ENCODE data around the gene ENDOD1. TPM values are rescaled to one million over a fixed set of nuclear protein-coding genes. Genes with fewer than 3 reads are reported as not detected.

The ENDOD1 gene
- polyA plus RNA-seq, 2 of the 4 experiments (the other 2 are of a cell fraction): 8.3 to 8.8 TPM

DNA sequence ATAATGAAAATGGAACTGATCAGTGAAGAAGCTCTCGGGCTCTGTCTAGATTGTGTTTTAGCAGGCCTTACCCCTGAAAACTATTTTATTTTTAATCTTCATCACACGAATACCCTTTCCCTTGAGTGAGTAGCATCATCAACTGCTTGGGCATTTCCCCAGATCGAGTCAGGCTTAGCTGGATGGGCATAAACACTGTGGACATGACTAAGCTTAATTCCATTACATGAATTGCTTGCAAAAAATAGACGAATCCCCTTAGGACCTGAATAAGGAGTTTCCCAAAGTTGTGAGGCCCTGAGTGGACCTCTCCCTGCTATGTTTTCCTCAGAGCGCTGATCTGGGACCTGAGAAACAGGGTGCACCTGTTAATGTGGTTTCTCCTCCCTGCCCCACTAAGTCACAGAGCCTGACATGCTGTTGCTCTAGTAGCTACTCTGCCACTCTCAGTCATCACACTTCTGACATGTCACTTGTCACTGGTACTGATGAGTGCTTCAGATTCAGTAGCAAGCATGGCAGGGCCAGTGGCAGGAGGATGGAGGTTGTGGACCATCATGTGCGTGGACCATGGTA is 53.5 kb downstream of the ENDOD1 start:
- DNase-seq (ENCODE audit: low read depth in 1 of 2, low spot score in 1 of 2): no peak
- no peaks in the 10 kb centered on the region for H3K9me3 ChIP-seq
- H3K4me3 ChIP-seq: no peak overlapping the region
- no peak for TF ChIP-seq CBX2 (IDR thresholded peaks at IDR 0.05; ENCODE audit: borderline replicate concordance, low read depth)
- TF ChIP-seq, protein P1, sequence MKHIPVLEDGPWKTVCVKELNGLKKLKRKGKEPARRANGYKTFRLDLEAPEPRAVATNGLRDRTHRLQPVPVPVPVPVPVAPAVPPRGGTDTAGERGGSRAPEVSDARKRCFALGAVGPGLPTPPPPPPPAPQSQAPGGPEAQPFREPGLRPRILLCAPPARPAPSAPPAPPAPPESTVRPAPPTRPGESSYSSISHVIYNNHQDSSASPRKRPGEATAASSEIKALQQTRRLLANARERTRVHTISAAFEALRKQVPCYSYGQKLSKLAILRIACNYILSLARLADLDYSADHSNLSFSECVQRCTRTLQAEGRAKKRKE (CRISPR knock-in tag; IDR thresholded peaks at IDR 0.05; ENCODE audit: low read depth): no peak
- TF ChIP-seq, protein P2, sequence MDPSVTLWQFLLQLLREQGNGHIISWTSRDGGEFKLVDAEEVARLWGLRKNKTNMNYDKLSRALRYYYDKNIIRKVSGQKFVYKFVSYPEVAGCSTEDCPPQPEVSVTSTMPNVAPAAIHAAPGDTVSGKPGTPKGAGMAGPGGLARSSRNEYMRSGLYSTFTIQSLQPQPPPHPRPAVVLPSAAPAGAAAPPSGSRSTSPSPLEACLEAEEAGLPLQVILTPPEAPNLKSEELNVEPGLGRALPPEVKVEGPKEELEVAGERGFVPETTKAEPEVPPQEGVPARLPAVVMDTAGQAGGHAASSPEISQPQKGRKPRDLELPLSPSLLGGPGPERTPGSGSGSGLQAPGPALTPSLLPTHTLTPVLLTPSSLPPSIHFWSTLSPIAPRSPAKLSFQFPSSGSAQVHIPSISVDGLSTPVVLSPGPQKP (IDR thresholded peaks at IDR 0.05; ENCODE audit: low read depth, low read length): no peak
- no peak for TF ChIP-seq NPAS2 (CRISPR knock-in tag; IDR thresholded peaks at IDR 0.05; ENCODE audit: borderline replicate concordance)
- no peak for TF ChIP-seq KDM5A (IDR thresholded peaks at IDR 0.05)
- ATAC-seq: no peak
- ChIA-PET POLR2A (no interaction called here), CTCF (interaction anchor here (0.9 to 1.6 kb wide), 4 partner anchors 51 to 562 kb away, joined by 4 to 5 read pairs (median 4); partner anchors contain the start of gene ENDOD1)
- no peak overlapping the region for H3K27ac ChIP-seq
- no peak overlapping the region for H3K4me2 ChIP-seq
- no peak for FAIRE-seq
- 47% methylated on average over 6 of the region's 6 CpGs for WGBS (ENCODE audit: missing lambda C conversion rate)
- peaks cover 10% of the 10 kb centered on the region; the same call in 2 of the 3 replicates for H3K4me1 ChIP-seq

DNA sequence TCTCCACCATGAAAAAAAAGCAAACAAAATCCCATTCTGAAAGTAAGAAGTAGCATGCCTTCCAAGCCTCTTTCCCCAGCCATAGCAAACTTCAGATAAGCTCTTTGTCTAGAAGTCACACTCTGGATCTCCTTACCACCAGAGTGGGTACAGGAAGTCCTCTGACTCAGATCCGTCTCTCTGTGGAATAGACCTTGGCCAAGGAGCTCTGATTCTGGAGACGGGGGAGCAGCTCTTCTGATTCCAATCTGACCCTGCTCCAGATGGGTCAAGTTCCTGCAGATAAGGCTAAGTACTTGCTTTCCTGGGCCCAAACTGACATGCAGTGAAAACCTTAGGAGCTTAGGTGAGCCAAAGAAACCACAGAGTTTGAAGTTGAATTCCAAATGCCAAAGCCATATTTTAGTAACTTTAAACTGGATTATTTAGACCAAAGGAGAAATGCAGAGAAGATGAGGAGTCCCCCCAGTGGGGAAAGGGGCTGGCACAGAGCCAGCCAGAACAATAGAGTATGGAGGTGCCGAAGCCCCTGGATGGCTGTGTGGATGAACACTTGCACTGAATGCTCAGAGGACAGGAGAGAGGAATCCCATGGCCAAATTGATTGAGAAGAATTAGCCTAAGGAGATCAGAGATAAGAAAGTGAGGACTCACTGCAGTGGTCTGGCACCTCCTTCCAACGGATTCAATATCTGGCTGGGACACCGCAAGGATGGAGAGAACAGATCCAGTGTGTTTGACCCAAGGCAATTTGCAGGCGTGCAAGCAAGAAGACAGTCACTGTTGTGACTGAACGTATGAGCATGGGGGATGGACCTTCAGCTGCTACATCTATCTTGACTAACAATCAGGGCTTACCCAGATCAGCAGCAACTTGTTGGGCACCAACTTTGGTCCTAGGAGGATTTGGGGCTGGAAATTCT is 54.9 kb downstream of the ENDOD1 start:
- no peak overlapping the region for H3K27ac ChIP-seq
- ChIA-PET POLR2A (no interaction called here), CTCF (interaction anchor here (0.9 to 1.5 kb wide), 4 partner anchors 74 to 561 kb away, joined by 3 to 4 read pairs (median 4); no protein-coding TSS in a partner anchor)
- no peak for FAIRE-seq
- no peak for ATAC-seq
- 70% methylated on average over 7 of the region's 7 CpGs for WGBS (ENCODE audit: missing lambda C conversion rate)
- TF ChIP-seq, protein P2 (IDR thresholded peaks at IDR 0.05; ENCODE audit: low read depth, low read length): no peak
- TF ChIP-seq EHF (CRISPR knock-in tag; IDR thresholded peaks at IDR 0.05): no peak
- no peak for TF ChIP-seq MAZ (IDR thresholded peaks at IDR 0.05; ENCODE audit: borderline replicate concordance, low read depth, low read length)
- TF ChIP-seq MAFK (IDR thresholded peaks at IDR 0.05; ENCODE audit: partially characterized antibody): no peak
- peaks cover 12% of the 10 kb centered on the region; the same call in 2 of the 3 replicates for H3K4me1 ChIP-seq
- no peak for DNase-seq (ENCODE audit: low read depth in 1 of 2, low spot score in 1 of 2)
- H3K4me2 ChIP-seq: no peak overlapping the region
- H3K4me3 ChIP-seq: no peak overlapping the region
- H3K9me3 ChIP-seq: no peaks in the 10 kb centered on the region

DNA sequence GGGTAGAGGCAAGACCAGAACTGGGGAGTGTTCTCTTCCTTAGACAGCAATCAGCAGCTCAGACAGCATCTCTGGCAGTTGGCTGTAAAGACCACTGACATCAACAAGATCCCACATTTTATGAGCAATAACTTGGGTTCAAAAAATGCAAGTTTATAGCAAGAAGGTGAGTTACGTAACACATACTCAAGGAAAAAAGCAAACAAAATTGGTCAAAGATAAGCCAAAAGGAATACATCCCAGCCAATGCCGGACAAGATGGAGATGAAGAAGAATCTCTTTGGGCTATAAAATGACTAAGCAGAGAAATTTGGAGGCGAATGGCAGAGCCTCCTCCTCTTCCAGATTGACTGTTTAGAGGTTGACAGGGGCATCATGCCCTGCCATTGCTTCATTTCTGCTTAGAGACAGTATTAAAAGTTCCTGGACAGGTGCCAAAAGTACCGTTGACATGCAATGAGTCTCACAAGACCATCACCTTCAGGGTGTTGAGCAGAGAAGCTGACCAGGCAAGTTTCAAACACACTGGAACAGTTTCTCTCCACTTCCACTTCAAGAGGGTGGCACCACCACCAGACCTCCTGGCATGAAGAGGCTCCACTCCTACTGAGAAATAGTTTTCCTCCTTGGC is 55.9 kb downstream of the ENDOD1 start:
- WGBS (ENCODE audit: missing lambda C conversion rate): 63% methylated on average over 4 of the region's 4 CpGs
- Histone ChIP-seq H3K9me3 (no peaks in the 10 kb centered on the region), H3K4me2 (no peak overlapping the region), H3K4me3 (no peak overlapping the region), H3K4me1 (peaks cover 12% of the 10 kb centered on the region; the same call in 2 of the 3 replicates), H3K27ac (no peak overlapping the region)
- no peak for ATAC-seq
- no peak for FAIRE-seq
- CTCF ChIA-PET: interaction anchor here (0.9 kb wide), 2 partner anchors 75 to 618 kb away, joined by 3 read pairs; no protein-coding TSS in a partner anchor
- TF ChIP-seq CBX8 (IDR thresholded peaks at IDR 0.05) (no peak), ZSCAN20 (CRISPR knock-in tag; IDR thresholded peaks at IDR 0.05) (no peak), RFX5 (IDR thresholded peaks at IDR 0.05) (no peak), KDM1A (IDR thresholded peaks at IDR 0.05; ENCODE audit: low read depth) (no peak), POLR2AphosphoS2 (conservative IDR thresholded peaks at IDR 0.05; ENCODE audit: low read length) (no peak), MAFK (IDR thresholded peaks at IDR 0.05; ENCODE audit: partially characterized antibody) (no peak), ZFP36 (IDR thresholded peaks at IDR 0.05; ENCODE audit: borderline replicate concordance, partially characterized antibody) (no peak), ZC3H11A (IDR thresholded peaks at IDR 0.05) (no peak)
- TF ChIP-seq, protein P3, sequence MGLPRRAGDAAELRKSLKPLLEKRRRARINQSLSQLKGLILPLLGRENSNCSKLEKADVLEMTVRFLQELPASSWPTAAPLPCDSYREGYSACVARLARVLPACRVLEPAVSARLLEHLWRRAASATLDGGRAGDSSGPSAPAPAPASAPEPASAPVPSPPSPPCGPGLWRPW (IDR thresholded peaks at IDR 0.05): no peak
- TF ChIP-seq, protein P4, sequence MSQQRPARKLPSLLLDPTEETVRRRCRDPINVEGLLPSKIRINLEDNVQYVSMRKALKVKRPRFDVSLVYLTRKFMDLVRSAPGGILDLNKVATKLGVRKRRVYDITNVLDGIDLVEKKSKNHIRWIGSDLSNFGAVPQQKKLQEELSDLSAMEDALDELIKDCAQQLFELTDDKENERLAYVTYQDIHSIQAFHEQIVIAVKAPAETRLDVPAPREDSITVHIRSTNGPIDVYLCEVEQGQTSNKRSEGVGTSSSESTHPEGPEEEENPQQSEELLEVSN (IDR thresholded peaks at IDR 0.05; ENCODE audit: borderline replicate concordance, low read depth): no peak
- TF ChIP-seq, protein P5, sequence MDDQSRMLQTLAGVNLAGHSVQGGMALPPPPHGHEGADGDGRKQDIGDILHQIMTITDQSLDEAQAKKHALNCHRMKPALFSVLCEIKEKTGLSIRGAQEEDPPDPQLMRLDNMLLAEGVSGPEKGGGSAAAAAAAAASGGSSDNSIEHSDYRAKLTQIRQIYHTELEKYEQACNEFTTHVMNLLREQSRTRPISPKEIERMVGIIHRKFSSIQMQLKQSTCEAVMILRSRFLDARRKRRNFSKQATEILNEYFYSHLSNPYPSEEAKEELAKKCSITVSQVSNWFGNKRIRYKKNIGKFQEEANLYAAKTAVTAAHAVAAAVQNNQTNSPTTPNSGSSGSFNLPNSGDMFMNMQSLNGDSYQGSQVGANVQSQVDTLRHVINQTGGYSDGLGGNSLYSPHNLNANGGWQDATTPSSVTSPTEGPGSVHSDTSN (IDR thresholded peaks at IDR 0.05): no peak
- TF ChIP-seq, protein P6, sequence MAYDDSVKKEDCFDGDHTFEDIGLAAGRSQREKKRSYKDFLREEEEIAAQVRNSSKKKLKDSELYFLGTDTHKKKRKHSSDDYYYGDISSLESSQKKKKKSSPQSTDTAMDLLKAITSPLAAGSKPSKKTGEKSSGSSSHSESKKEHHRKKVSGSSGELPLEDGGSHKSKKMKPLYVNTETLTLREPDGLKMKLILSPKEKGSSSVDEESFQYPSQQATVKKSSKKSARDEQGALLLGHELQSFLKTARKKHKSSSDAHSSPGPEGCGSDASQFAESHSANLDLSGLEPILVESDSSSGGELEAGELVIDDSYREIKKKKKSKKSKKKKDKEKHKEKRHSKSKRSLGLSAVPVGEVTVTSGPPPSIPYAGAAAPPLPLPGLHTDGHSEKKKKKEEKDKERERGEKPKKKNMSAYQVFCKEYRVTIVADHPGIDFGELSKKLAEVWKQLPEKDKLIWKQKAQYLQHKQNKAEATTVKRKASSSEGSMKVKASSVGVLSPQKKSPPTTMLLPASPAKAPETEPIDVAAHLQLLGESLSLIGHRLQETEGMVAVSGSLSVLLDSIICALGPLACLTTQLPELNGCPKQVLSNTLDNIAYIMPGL (CRISPR knock-in tag; IDR thresholded peaks at IDR 0.05; ENCODE audit: borderline replicate concordance): no peak
- POLR2A ChIA-PET: no interaction called here
- DNase-seq (ENCODE audit: low read depth in 1 of 2, low spot score in 1 of 2): no peak

All from A549 (cell line).